Stimulated activated CD8-positive, alpha-beta memory T cell treated with anti-CD3 and anti-CD28 coated beads, Interleukin-12 subunit alpha, Interleukin-12 subunit beta, amount 100 ng/mL, for 4 hours (primary cell): ENCODE measurements around the gene ZRANB2.

Experiments
- DNase-seq: peaks from one replicate; pipeline ENCODE4 v3.0.0-alpha.2; 2020; ENCODE audit warnings: low read depth

Gene ZRANB2

DNA sequence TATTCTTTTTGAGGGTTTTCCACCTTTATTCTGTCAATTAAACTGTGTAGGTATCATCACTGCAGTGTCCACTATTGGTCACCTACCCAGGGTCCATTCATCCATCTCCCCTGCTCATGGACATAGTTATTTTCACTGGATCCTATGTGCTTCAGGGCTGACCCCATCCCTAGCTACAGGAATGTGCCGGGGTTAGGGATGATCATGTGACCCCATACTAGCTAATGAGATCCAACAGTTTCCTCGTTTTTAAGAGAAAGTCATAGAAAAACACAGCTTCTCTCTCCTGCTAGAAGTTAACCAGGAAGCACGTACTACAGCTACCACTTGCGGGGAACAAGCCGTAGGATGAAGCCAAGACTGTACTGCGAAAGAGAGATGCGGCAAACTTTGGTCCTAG is 52.8 kb downstream of the ZRANB2 start:
- no peak for DNase-seq

GRCh38 chr1:71026093-71026492 is 54.7 kb downstream of the ZRANB2 start:
- DNase-seq: no peak

GRCh38 chr1:71023515-71023914 is 57.3 kb downstream of the ZRANB2 start:
- no peak for DNase-seq

DNA sequence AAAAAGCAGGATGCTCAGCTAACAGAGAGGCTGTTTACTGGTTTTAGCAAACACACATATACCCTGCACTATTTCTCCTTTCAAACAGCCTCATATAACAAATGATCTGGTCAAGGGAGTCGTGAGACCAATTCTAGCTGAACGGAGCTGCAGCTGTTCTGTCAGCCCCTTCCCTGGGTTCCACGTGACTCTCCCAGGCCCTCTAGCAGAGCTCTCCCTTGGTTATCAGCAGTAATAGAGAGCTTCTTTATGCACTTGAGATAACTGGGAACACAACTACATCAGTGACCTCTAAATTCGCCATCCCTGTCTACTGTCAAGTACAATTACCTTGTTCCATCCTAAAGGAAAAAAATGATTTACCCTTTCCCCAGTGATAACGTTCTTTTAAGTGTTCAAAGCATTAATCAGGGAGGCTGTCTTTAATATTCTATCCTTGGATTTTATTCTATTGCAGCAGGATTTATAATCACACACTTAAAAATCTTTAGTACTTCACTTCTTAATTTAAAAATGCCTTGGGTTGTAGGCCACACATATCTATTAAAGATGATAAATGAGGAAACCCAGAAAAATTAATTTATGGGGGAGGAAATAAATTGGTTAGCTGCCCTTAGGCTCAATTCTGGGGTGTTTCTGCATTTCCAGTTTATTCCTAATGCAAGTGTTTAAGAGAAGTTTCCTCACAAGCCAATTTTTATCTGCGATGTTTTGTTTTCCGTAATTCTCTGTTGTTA is 61.4 kb downstream of the ZRANB2 start:
- no peak for DNase-seq

DNA sequence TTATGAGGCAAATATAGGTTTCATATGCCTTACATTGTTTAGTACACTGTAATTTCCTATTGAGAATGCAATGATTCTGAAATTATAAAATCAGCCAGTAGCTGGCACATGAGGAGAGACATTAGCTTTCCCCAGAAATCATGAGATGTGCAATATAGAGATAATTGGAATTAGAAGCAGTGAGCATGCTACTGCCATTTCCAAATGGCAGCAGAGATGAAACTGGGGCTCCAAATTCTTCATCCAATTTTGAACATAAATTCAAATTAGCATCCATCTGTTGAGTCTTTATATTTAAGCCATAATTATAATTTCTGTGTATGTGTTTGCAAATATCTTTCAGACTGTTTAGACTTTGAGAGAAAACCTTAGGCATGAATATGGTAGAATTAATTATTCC is 62.0 kb downstream of the ZRANB2 start:
- no peak for DNase-seq

DNA sequence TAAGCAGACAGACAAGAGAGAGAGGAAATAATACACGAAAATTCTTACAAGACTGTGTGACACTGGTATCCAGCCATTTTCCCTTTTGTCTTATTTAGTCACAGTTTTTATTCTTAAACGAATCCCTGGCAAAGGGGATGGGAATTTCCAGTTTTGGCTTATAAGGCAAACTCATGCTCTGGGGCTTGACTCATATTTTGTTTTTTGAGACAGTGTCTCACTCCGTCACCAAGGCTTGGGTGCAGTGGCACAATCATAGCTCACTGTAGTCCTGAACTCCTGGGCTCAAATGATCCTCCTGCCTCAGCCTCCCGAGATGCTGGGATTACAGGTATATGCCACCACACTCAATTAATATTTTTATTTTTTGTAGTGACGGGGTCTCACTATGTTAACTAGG is 65.1 kb downstream of the ZRANB2 start:
- no peak for DNase-seq

GRCh38 chr1:71014178-71014579 is 66.7 kb downstream of the ZRANB2 start:
- DNase-seq: no peak
